ENCODE results near the gene FCER2.

Gene FCER2

GRCh38 chr19:7733376-7733775 lies 31.4 kb upstream of the FCER2 start:
- no peak for DNase-seq (ENCODE audit: low read depth in 3 of 3)

GRCh38 chr19:7732045-7732444 lies 30.1 kb upstream of the FCER2 start, which contains the start of gene CLEC4G:
Gene CLEC4G, minus strand, starts transcription at chr19:7732110. Its CDS starts 8 bp downstream, at chr19:7732102.
- DNase-seq (ENCODE audit: low read depth in 3 of 3), result no peak

GRCh38 chr19:7731615-7732014 lies 29.7 kb upstream of the FCER2 start:
- no peak for DNase-seq (ENCODE audit: low read depth in 3 of 3)

GRCh38 chr19:7731218-7731595 lies 29.3 kb upstream of the FCER2 start:
- DNase-seq (ENCODE audit: low read depth in 3 of 3), result no peak

GRCh38 chr19:7730286-7731217 lies 28.6 kb upstream of the FCER2 start:
- no peak for DNase-seq (ENCODE audit: low read depth in 3 of 3)

- no peak for DNase-seq (ENCODE audit: low read depth in 3 of 3)
Measured at GRCh38 chr19:7729831-7730285, 27.9 kb upstream of the FCER2 start.

- DNase-seq (ENCODE audit: low read depth in 3 of 3), result no peak
Measured at GRCh38 chr19:7729211-7729610, 27.3 kb upstream of the FCER2 start.

GRCh38 chr19:7725791-7726190 lies 23.9 kb upstream of the FCER2 start:
- no peak for DNase-seq (ENCODE audit: low read depth in 3 of 3)

GRCh38 chr19:7722231-7722651 lies 20.3 kb upstream of the FCER2 start:
- DNase-seq (ENCODE audit: low read depth in 3 of 3), result no peak

- no peak for DNase-seq (ENCODE audit: low read depth in 3 of 3)
Measured at GRCh38 chr19:7720351-7720750, 18.4 kb upstream of the FCER2 start.

GRCh38 chr19:7718668-7719067 lies 16.7 kb upstream of the FCER2 start:
- DNase-seq (ENCODE audit: low read depth in 3 of 3), result no peak

- no peak for DNase-seq (ENCODE audit: low read depth in 3 of 3)
Measured at GRCh38 chr19:7716762-7717161, 14.8 kb upstream of the FCER2 start.

GRCh38 chr19:7715671-7716070 lies 13.7 kb upstream of the FCER2 start:
- no peak for DNase-seq (ENCODE audit: low read depth in 3 of 3)

GRCh38 chr19:7710616-7711015 lies 8.7 kb upstream of the FCER2 start:
- no peak for DNase-seq (ENCODE audit: low read depth in 3 of 3)

- DNase-seq (ENCODE audit: low read depth in 3 of 3), result no peak
Measured at GRCh38 chr19:7709932-7710460, 8.1 kb upstream of the FCER2 start.

- no peak for DNase-seq (ENCODE audit: low read depth in 3 of 3)
Measured at GRCh38 chr19:7706955-7707456, 5.1 kb upstream of the FCER2 start.

GRCh38 chr19:7706188-7706954 lies 4.4 kb upstream of the FCER2 start:
- DNase-seq (ENCODE audit: low read depth in 3 of 3), result no peak

- DNase-seq (ENCODE audit: low read depth in 3 of 3), result peak; percentile 47 to 64 (median 61)
Measured at GRCh38 chr19:7705387-7706187, 3.7 kb upstream of the FCER2 start.

GRCh38 chr19:7704280-7705060 lies 2.5 kb upstream of the FCER2 start:
- no peak for DNase-seq (ENCODE audit: low read depth in 3 of 3)

- DNase-seq (ENCODE audit: low read depth in 3 of 3), result no peak
Measured at GRCh38 chr19:7703332-7703731, 1.4 kb upstream of the FCER2 start.

Measured in stimulated activated CD4-positive, alpha-beta T cell treated with anti-CD3 and anti-CD28 coated beads, TNF-alpha, amount 100 ng/mL, for 4 hours (primary cell).